Ishikawa (cell line): ENCODE results near the gene PSMG4.

Experiments
- CEBPB ChIP-seq: IDR thresholded peaks from 2 replicates; pipeline ENCODE4 v1.6.1; 2012
- CREB1 ChIP-seq: IDR thresholded peaks from 2 replicates; pipeline ENCODE4 v1.6.1; 2012; ENCODE audit warnings: low read depth
- EGR1 ChIP-seq: IDR thresholded peaks from 2 replicates; pipeline ENCODE4 v1.6.1; 2012
- EP300 ChIP-seq: IDR thresholded peaks from 2 replicates; pipeline ENCODE4 v1.6.1; 2012; ENCODE audit warnings: borderline replicate concordance
- FOXM1 ChIP-seq: IDR thresholded peaks from 2 replicates; pipeline ENCODE4 v1.6.1; 2012; ENCODE audit warnings: low read depth, borderline replicate concordance
- MAX ChIP-seq: IDR thresholded peaks from 2 replicates; pipeline ENCODE4 v1.6.1; 2012
- NFIC ChIP-seq: IDR thresholded peaks from 2 replicates; pipeline ENCODE4 v1.6.1; 2012
- RAD21 ChIP-seq: IDR thresholded peaks from 2 replicates; pipeline ENCODE4 v1.6.1; 2012; ENCODE audit warnings: low read depth
- REST ChIP-seq: IDR thresholded peaks from 2 replicates; pipeline ENCODE4 v1.6.1; 2012; ENCODE audit warnings: low read depth, mild to moderate bottlenecking
- TAF1 ChIP-seq: IDR thresholded peaks from 2 replicates; pipeline ENCODE4 v1.6.1; 2012; ENCODE audit warnings: low read depth, mild to moderate bottlenecking
- TCF12 ChIP-seq: IDR thresholded peaks from 2 replicates; pipeline ENCODE4 v1.6.1; 2012; ENCODE audit warnings: low read depth
- TEAD4 ChIP-seq: IDR thresholded peaks from 2 replicates; pipeline ENCODE4 v1.6.1; 2012
- USF1 ChIP-seq: IDR thresholded peaks from 2 replicates; pipeline ENCODE4 v1.6.1; 2012
- YY1 ChIP-seq: IDR thresholded peaks from 2 replicates; pipeline ENCODE4 v1.6.1; 2012; ENCODE audit warnings: low read depth
- ZBTB7A ChIP-seq: IDR thresholded peaks from 2 replicates; pipeline ENCODE4 v1.6.1; 2012; ENCODE audit warnings: low read depth

The PSMG4 gene

GRCh38 chr6:3263096-3263495 lies 4.3 kb downstream of the PSMG4 start:
- no peak for TF ChIP-seq RAD21
- TF ChIP-seq CEBPB = no peak
- no peak for TF ChIP-seq TCF12
- TF ChIP-seq MAX = no peak
- TF ChIP-seq TEAD4 = no peak
- no peak for TF ChIP-seq USF1
- TF ChIP-seq EGR1 = no peak
- TF ChIP-seq EP300 = no peak
- TF ChIP-seq CREB1 = no peak
- no peak for TF ChIP-seq ZBTB7A
- TF ChIP-seq YY1 = no peak
- no peak for TF ChIP-seq REST
- TF ChIP-seq TAF1 = no peak
- TF ChIP-seq NFIC = no peak
- TF ChIP-seq FOXM1 = no peak

GRCh38 chr6:3264356-3264755 lies 5.6 kb downstream of the PSMG4 start:
- no peak for TF ChIP-seq RAD21
- no peak for TF ChIP-seq TAF1
- TF ChIP-seq TEAD4 = no peak
- TF ChIP-seq ZBTB7A = no peak
- no peak for TF ChIP-seq NFIC
- no peak for TF ChIP-seq YY1
- TF ChIP-seq EGR1 = no peak
- no peak for TF ChIP-seq REST
- no peak for TF ChIP-seq TCF12
- TF ChIP-seq EP300 = no peak
- TF ChIP-seq MAX = no peak
- no peak for TF ChIP-seq FOXM1
- no peak for TF ChIP-seq CEBPB
- no peak for TF ChIP-seq CREB1
- TF ChIP-seq USF1 = no peak

- TF ChIP-seq TEAD4 (no peak), FOXM1 (no peak), YY1 (no peak), MAX (no peak), EGR1 (no peak), RAD21 (no peak), TCF12 (no peak), CREB1 (no peak), USF1 (no peak)
These were observed 6.9 kb downstream of the PSMG4 start for GRCh38 chr6:3265671-3266070.

GRCh38 chr6:3266170-3266569 lies 7.4 kb downstream of the PSMG4 start:
- TF ChIP-seq CEBPB (no peak), YY1 (no peak), NFIC (no peak), MAX (no peak), USF1 (no peak), FOXM1 (no peak), TCF12 (no peak), RAD21 (no peak), ZBTB7A (no peak), CREB1 (no peak), EP300 (no peak), TAF1 (no peak), EGR1 (no peak), REST (no peak), TEAD4 (no peak)
